C1 segment of cervical spinal cord (tissue), 14 donors: ENCODE measurements around the gene TPD52L1.
"Not testable (repeated sequence)": the region's sequence is repeated elsewhere in the genome, so short reads cannot be mapped to it uniquely, and the experiment has no call there.

Experiments
- DNase-seq, 14 donors: peaks; one replicate each; lab custom pipeline; 2025; lab: John Stamatoyannopoulos, UW

Gene TPD52L1, protein sequence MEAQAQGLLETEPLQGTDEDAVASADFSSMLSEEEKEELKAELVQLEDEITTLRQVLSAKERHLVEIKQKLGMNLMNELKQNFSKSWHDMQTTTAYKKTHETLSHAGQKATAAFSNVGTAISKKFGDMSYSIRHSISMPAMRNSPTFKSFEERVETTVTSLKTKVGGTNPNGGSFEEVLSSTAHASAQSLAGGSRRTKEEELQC

DNA sequence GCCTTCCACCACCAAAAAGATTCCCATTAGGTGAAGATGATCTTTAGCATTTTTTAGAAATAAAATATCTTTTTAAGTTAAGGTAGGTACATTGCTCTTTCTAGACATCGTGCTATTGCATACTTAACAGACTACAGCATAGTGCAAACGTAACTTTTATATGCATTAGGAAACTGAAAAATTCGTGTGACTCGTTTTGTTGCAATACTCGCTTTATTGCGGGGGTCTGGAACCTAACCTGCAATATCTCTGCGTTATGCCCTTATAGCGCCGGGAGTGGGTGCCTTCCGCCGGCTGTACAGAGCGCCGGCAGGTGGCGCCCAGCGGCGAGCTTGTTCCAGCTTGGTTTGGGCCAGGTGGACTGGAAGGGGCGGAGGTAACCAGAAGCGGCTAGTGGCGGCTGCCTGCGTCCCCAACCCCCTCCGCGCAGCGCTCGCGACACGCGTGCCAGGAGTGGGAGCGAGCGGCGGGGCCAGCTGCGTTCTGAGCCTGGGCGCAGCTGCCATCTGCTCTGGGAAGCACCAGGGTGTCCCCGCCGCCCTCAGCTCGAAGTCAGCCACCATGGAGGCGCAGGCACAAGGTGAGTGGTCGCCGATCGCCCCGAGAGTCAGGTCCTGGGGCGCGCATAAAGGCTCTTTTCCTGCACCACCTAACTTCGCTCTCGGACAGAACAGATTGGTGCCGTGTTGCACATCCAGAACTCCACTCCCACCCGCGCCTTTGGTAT lies at the start of gene TPD52L1:
TPD52L1 (plus strand) TSS at position 383 of the 727 bp plus-strand sequence; CDS start at position 562, 179 bp downstream.
- peak in 12 of 14 donors; percentile 3 to 64 (median 44) for DNase-seq

DNA sequence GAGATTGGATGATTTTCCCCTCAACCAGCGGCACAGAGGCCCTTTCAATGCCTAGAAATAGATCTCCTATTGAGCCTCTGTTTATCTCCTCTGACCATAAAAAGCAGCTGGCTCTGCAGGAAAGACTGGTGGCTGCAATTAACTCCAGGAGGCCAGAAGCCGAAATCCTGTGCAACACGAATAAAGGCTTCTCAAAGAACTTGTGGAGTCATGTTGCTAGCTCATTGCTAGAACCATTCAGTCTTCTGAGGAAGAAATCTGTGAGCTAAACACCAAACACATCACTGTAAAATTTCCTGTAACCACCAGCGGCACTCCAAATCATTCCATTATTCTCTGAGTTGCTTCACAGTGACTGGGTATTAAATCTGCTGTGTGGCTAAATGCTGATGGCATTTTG lies 49.1 kb upstream of the TPD52L1 start:
- peak in 3 of 14 donors; percentile 11 to 26 (median 24) for DNase-seq

GRCh38 chr6:125107048-125107447 lies 46.5 kb upstream of the TPD52L1 start:
- no peak for DNase-seq

DNA sequence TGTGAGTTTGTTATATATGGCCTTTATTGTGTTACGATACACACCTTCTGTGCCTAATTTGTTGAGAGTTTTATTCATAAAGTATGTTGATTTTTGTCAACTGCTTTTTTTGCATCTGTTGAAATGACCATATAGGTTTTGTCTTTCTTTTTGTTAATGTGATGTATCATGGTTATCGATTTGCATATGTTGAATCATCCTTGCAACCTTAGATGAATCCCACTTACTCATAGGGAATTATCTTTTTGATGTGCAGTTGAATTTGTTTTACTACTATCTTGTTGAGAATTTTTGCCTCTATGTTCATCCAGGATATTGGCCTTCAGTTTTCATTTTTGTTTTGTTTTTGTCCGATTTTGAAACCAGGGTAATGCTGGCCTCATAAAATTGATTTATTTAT lies 45.7 kb upstream of the TPD52L1 start:
- DNase-seq, result no peak

DNA sequence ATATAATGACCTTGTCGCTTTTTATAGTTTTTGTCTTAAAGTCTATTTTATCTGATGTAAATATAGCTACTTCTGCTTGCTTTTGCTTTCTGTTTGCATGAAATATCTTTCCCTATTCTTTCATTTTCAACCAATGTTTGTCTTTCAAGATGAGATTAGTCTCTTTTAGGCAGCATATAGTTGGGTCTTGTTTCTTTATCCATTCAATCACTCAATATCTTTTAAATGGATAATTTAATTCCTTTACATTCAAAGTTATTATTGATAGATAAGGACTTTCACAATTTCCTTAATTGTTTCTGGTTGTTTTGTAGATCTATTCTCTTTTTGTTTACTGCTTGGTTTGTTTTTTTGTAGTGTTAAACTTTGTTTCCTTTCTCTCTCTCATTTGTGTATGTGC lies 43.5 kb upstream of the TPD52L1 start:
- no peak for DNase-seq

DNA sequence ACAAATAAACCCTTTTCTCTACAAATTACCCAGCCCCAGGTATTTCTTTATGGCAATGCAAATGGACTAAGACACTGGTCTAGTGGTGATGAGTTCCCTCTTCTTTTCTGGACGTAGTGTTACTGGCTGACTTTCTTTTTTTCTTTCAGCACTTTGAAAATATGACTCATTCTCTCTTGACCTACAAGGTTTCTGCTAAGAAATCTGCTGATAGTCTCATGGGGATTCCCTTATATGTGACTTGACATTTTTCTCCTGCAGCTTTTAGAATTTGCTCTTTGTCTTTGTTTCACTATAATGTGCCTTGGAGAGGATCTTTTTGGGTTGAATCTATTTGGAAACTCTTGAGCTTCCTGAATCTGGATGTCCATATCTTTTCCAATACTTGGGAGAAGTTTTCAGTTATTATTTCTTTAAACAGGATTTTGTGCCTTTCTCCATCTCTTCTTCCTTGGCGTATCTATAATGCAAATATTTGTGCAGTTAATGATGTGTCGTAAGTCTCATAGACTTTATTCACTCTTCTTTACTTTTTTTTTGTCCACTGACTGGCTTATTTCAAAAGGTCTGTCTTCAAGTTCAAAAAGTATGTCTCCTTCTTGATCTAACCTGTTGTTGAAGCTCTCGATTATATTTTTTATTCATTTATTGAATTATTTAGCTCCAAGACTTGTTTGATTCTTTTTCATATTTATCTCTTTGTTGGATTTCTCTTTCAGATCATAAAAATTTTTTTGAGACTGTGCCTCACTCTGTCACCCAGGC lies 42.2 kb upstream of the TPD52L1 start:
- DNase-seq, result no peak

DNA sequence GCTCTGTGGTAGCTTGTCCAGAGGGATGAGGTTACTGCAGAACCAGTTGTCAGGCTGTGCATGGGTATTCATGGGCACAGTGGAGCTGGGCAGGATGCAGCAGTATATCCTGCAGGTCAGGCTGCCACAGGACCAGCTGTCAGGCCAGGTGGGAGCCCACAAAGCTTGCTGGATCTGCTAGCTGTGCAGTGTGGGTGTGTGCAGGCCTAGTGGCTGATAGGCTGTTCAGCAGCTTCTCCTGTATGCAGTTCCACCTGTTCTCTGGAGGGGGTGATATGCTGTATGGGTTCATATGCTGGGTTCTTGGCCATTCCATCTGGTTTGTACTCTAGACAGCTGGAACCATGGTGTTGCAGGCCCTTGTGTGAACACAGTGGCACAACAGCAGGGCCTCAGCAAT lies 40.6 kb upstream of the TPD52L1 start:
- no peak for DNase-seq

- DNase-seq, result peak in 2 of 14 donors; percentile 16 to 18
These were observed 39.2 kb upstream of the TPD52L1 start for GRCh38 chr6:125114248-125114858.

DNA sequence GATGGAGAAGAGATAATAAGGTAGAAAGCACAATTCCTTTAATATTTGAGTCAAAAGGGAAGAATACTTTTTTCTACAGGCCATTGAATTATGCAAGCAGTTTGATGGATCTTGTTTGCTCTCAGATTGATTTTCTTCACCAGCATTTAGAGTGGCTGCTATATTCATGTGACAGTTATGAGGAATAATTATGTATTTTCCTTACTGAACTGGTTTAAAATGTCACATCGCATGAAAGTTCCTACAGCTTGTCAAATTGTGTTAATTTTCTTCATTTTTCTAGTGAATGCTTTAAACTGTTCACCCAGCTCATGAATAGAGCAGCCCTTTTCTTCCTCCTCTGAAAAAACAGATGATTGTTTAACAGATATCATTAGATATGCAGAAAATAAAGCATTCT lies 37.4 kb upstream of the TPD52L1 start:
- DNase-seq, result no peak

DNA sequence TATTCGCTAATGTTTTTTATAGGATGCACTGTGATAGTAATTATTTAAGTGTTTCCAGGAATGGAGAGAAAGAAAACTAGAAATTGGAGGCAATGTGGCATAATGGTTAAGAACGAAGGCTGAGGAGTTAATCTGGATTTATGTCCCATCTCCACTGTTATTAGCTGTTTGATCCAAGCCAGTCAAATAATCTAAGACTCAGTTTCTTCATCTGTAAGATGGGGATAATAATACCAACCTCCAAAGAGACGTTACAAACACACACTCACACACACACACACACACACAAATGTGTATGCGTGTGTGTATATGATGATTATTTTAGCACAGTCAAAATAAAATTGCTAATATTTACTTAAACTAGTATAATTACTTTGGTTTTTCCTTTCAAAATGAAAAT lies 36.9 kb upstream of the TPD52L1 start:
- DNase-seq, result no peak

- DNase-seq, result no peak
These were observed 35.8 kb upstream of the TPD52L1 start for GRCh38 chr6:125117818-125118217.

DNA sequence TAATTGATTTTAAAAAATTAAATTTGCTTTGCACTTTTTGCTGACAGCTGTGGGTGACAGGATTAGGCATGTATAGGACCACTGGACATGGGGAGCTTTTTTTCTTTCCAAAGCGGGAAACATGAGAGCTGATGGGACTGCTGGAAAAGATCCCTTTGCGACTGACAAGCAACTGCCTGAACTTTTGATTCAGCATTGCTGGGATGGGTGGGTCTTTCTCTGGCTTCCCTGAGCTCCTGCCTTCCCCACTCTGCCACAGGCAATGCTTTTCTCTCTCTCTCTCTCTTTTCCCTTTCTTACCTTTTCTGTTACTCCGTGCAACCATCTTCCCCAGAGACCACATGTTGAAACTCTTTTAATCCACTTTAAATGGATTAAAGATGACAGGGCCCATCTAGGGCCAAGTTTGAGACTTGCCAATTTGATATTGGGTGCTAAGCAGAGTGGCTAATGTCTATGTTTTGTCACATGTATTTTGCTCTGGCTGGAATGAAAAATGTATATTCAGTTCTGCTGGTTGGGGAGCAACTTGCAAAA lies 33.5 kb upstream of the TPD52L1 start:
- no peak for DNase-seq

- no peak for DNase-seq
These were observed 31.7 kb upstream of the TPD52L1 start for GRCh38 chr6:125121894-125122293.

DNA sequence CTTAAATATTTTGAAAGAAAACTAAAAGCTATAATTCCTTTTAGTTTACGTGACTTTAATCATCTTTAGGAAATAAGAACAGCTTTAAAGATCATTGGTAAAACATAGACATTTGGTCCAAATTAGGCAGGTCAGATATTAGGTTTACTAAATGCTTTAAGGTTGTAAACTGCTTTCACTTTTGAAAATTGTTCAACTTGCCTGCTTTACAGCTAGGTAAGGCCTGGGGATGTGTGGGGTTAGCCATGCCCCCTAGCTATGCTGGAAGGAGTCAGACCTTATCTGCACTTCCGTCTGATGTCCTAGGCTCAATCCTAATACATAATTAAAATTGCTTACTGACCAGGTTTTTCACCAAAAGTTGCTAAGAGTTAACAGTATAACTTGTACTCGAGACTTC lies 30.5 kb upstream of the TPD52L1 start:
- DNase-seq, result no peak

- no peak for DNase-seq
These were observed 30.0 kb upstream of the TPD52L1 start for GRCh38 chr6:125123468-125124048.

DNA sequence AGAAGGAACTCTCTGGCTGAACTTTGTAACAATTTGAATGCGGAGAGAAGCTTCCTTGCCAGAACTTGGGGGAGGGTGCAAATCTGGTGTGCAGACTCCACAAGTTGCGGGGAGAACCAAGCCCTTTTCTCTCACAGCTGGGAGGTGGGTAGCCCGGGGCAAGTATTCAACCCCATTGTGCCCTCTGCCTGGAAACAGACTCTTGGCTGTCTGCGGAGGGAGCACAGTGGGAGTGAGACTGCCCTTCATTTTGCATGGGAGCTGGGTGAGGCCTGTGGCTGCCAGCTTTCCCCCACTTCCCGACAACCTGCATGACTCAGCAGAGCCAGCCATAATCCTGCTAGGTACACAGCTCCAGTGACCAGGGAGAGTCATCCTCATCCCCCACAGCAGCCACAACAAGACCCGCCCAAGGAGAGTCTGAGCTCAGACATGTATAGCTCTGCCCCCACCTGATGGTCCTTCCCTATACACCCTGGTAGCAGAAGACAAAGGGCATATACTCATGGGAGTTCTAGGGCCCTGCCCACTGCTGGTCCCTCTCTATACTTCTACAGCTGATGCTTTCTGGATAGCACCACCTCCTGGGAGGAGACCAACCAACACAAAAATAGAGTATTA lies 29.4 kb upstream of the TPD52L1 start:
- DNase-seq, result no peak

GRCh38 chr6:125125856-125126255 lies 27.7 kb upstream of the TPD52L1 start:
- not testable (repeated sequence) for DNase-seq

DNA sequence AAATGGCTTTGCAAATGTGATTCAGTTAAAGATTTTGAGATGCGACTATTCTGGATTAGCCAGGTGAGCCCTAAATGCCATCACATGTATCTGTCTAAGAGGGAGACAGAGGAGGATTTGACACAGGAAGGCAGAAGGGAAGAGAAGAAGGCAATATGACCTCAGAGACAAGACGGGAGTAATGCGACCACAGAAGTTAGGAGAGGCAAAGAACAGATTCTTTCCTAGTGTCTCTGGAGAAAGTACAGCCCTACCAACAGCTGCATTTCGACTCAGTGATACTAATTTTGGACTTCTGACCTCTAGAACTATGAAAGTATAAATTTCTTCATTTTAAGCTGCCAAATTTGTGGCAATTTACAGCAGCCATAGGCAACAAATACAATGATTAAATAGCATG lies 24.2 kb upstream of the TPD52L1 start:
- no peak for DNase-seq

GRCh38 chr6:125132058-125132457 lies 21.5 kb upstream of the TPD52L1 start:
- DNase-seq, result no peak

- no peak for DNase-seq
These were observed 17.2 kb upstream of the TPD52L1 start for GRCh38 chr6:125136378-125136777.

GRCh38 chr6:125138083-125138482 lies 15.5 kb upstream of the TPD52L1 start:
- no peak for DNase-seq
